OCI-LY7 (cell line): ENCODE results near the gene CPB1. TPM values are rescaled to one million over a fixed set of nuclear protein-coding genes. Genes with fewer than 3 reads are reported as not detected.

Experiments
- BruUV-seq: library from RNA; stranded (reverse); fragments of 400-500 nt; replicated peaks from 2 replicates; lab custom pipeline; 2021; lab: Mats Ljungman, UMichigan
- CTCF ChIA-PET: fragments of 300-600 bp; sonication (Branson Sonifier 250); formaldehyde crosslinking; loops from one replicate; lab custom pipeline; 2022; ENCODE audit warnings: antibody characterized with exemption; ENCODE audit not compliant: unreplicated experiment; lab: Charles Lee
- POLR2A ChIA-PET: fragments of 300-600 bp; sonication (Branson Sonifier 250); formaldehyde crosslinking; loops from one replicate; lab custom pipeline; 2022; ENCODE audit warnings: antibody characterized with exemption; lab: Charles Lee
- DNase-seq: peaks from one replicate; pipeline ENCODE4 v3.0.0-alpha.2; 2015; ENCODE audit warnings: low spot score
- H2AFZ ChIP-seq: fragments of 200-600 bp; sonication (generic), shearing (Covaris generic); 2 replicates; pipeline ENCODE4 v1.6.1; 2014; ENCODE audit warnings: mild to moderate bottlenecking, antibody characterized with exemption, low read length, moderate library complexity
- H3K27ac ChIP-seq: fragments of 200-600 bp; sonication (generic); 2 replicates; pipeline ENCODE4 v1.5.1; 2014; ENCODE audit warnings: mixed run types, low read depth, mild to moderate bottlenecking, moderate library complexity, low read length, inconsistent platforms; ENCODE audit not compliant: poor library complexity, severe bottlenecking
- H3K36me3 ChIP-seq: fragments of 200-600 bp; sonication (generic); 2 replicates; pipeline ENCODE4 v1.6.1; 2014; ENCODE audit warnings: mild to moderate bottlenecking, antibody characterized with exemption, low read length, moderate library complexity, mixed read lengths; ENCODE audit not compliant: insufficient read depth
- H3K4me1 ChIP-seq: fragments of 200-600 bp; sonication (generic); 2 replicates; pipeline ENCODE4 v1.5.1; 2014; ENCODE audit warnings: mild to moderate bottlenecking, low read length; ENCODE audit not compliant: insufficient read depth, poor library complexity, severe bottlenecking
- H3K4me2 ChIP-seq: fragments of 200-600 bp; sonication (generic); 2 replicates; pipeline ENCODE4 v1.6.1; 2014; ENCODE audit warnings: mild to moderate bottlenecking, low read length
- H3K4me3 ChIP-seq: fragments of 200-600 bp; sonication (generic); 2 replicates; pipeline ENCODE4 v1.5.1; 2014; ENCODE audit warnings: mild to moderate bottlenecking, low read depth, low read length; ENCODE audit not compliant: poor library complexity, severe bottlenecking
- H3K79me2 ChIP-seq: fragments of 200-600 bp; sonication (generic); 2 replicates; pipeline ENCODE4 v1.6.1; 2016; ENCODE audit warnings: low read depth, mild to moderate bottlenecking, low read length, moderate library complexity, mixed read lengths; ENCODE audit not compliant: insufficient read depth
- H3K9me2 ChIP-seq: fragments of 200-600 bp; sonication (generic); 2 replicates; pipeline ENCODE4 v1.6.1; 2016; ENCODE audit warnings: mild to moderate bottlenecking, low read length, mixed read lengths; ENCODE audit not compliant: insufficient read depth
- H3K9me3 ChIP-seq: fragments of 200-600 bp; sonication (generic); 2 replicates; pipeline ENCODE4 v1.6.1; 2014; ENCODE audit warnings: mild to moderate bottlenecking, mixed run types, low read length, mixed read lengths
- H4K20me1 ChIP-seq: fragments of 200-600 bp; sonication (generic); 2 replicates; pipeline ENCODE4 v1.6.1; 2014; ENCODE audit warnings: mild to moderate bottlenecking, antibody characterized with exemption, low read length, moderate library complexity, mixed read lengths; ENCODE audit not compliant: insufficient read depth
- CTCF ChIP-seq: fragments of 200-600 bp; sonication (generic); conservative IDR thresholded peaks from 2 replicates; pipeline ENCODE4 v1.5.1; 2014; ENCODE audit warnings: mild to moderate bottlenecking, antibody characterized with exemption, low read length, moderate library complexity, mixed read lengths
- EZH2phosphoT487 ChIP-seq: fragments of 200-600 bp; sonication (generic); IDR thresholded peaks from 2 replicates; pipeline ENCODE4 v1.6.1; 2018; ENCODE audit warnings: low read depth, borderline replicate concordance, mild to moderate bottlenecking, mixed run types, antibody characterized with exemption, low read length, moderate library complexity, mixed read lengths
- intact Hi-C: fragments of 100-400 bp; cut with micrococcal nuclease; formaldehyde crosslinking; loops from one replicate; pipeline ENCODE4 v1.10.0; 2022; ENCODE audit not compliant: unreplicated experiment
- total RNA-seq, 2 experiments: library from RNA; depleted of rRNA in 1 of 2; stranded (reverse); fragments of >200 nt in 1 of 2; shearing (Covaris generic) in 1 of 2; gene quantifications; 2 replicates each; pipeline ENCODE4 v1.2.3, GENCODE V29; 2014 to 2022

The CPB1 gene
- total RNA-seq, 2 experiments from 2014 or later, result not detected

GRCh38 chr3:148790851-148791735 is 36.5 kb upstream of the CPB1 start:
- no peaks in the 10 kb centered on the region for H3K36me3 ChIP-seq
- H3K4me1 ChIP-seq, result no peaks in the 10 kb centered on the region
- ChIA-PET CTCF (interaction anchor here (0.6 kb wide), 1 partner anchor 985 kb away, joined by 3 read pairs; no protein-coding TSS in a partner anchor), POLR2A (no interaction called here)
- H4K20me1 ChIP-seq, result no peaks in the 10 kb centered on the region
- no peak overlapping the region for H3K4me3 ChIP-seq
- no peak for TF ChIP-seq EZH2phosphoT487
- no peak for TF ChIP-seq CTCF
- no TSS peak for BruUV-seq
- no peaks in the 10 kb centered on the region for H3K9me3 ChIP-seq
- H3K27ac ChIP-seq, result no peak overlapping the region
- intact Hi-C loops, result no loop called here
- DNase-seq, result no peak
- H2AFZ ChIP-seq, result no peak overlapping the region
- no peaks in the 10 kb centered on the region for H3K79me2 ChIP-seq
- no peak overlapping the region for H3K4me2 ChIP-seq
- no peaks in the 10 kb centered on the region for H3K9me2 ChIP-seq

- Histone ChIP-seq H4K20me1 (no peaks in the 10 kb centered on the region), H3K4me1 (no peaks in the 10 kb centered on the region), H3K36me3 (no peaks in the 10 kb centered on the region), H3K4me2 (no peak overlapping the region), H3K9me3 (no peaks in the 10 kb centered on the region), H3K27ac (no peak overlapping the region), H2AFZ (no peak overlapping the region), H3K79me2 (no peaks in the 10 kb centered on the region), H3K4me3 (no peak overlapping the region), H3K9me2 (no peaks in the 10 kb centered on the region)
- no peak for TF ChIP-seq EZH2phosphoT487
- TF ChIP-seq CTCF, result no peak
- intact Hi-C loops, result no loop called here
- ChIA-PET POLR2A (no interaction called here), CTCF (no interaction called here)
- BruUV-seq, result no TSS peak
- no peak for DNase-seq
Observed at GRCh38 chr3:148791920-148792319, 35.7 kb upstream of the CPB1 start.

- Histone ChIP-seq H3K4me2 (no peak overlapping the region), H3K4me1 (no peaks in the 10 kb centered on the region), H3K4me3 (no peak overlapping the region), H4K20me1 (no peaks in the 10 kb centered on the region), H3K9me3 (no peaks in the 10 kb centered on the region), H3K27ac (no peak overlapping the region), H3K79me2 (no peaks in the 10 kb centered on the region), H2AFZ (no peak overlapping the region), H3K36me3 (no peaks in the 10 kb centered on the region), H3K9me2 (no peaks in the 10 kb centered on the region)
- BruUV-seq, result no TSS peak
- no peak for TF ChIP-seq CTCF
- TF ChIP-seq EZH2phosphoT487, result no peak
- intact Hi-C loops, result no loop called here
- ChIA-PET POLR2A (interaction anchor here (0.6 kb wide), 1 partner anchor 90 kb away, joined by 3 read pairs; no protein-coding TSS in a partner anchor), CTCF (no interaction called here)
- DNase-seq, result no peak
Observed at GRCh38 chr3:148792516-148792915, 35.1 kb upstream of the CPB1 start.
